DMS153 treated with DMSO at 0.1 percent for 48 hours (cell line): ENCODE data around the gene ADCY3.
"Not testable (repeated sequence)": the region's sequence is repeated elsewhere in the genome, so short reads cannot be mapped to it uniquely, and the experiment has no call there.

ENCODE experiments used
- DNase-seq: peaks from one replicate; lab custom pipeline; 2025; ENCODE audit not compliant: unreplicated experiment; lab: John Stamatoyannopoulos, UW

Gene ADCY3

GRCh38 chr2:24852026-24852425 lies 68.0 kb downstream of the ADCY3 start:
- DNase-seq = no peak

GRCh38 chr2:24850944-24851343 lies 69.1 kb downstream of the ADCY3 start:
- DNase-seq = no peak

GRCh38 chr2:24845691-24846090 lies 74.3 kb downstream of the ADCY3 start:
- DNase-seq = no peak

DNA sequence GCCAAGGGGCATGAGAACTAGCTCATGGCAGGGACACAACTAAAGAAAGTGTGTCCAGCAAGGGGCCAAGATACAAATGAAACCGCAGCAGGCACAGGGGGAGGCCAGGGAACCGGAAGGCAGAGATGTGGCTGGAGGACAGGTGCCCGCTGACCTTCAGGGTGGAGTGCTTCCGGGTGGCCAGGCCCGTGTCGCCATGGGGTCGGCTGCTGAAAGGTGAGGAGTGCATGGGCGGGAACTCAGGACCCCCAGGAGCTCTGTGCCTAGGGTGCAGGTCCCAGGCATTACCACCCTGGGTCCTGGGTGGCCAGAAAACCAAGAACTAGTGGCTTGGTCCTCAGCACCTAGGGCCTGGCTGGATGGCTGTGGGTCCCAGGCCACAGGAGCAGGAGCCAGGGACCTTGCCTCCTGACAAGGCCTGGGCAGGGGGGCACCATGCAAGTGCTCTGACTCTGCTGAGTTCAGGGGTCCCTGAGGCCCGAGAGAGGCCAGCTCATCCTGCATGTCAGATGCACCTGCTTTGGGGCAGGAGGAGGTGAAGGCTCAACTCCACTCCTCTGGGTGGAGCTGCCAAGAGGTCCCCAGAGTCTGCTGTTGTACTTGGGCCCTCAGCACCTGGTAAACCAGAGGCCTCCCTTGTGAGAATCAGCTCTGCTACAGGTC lies 75.9 kb downstream of the ADCY3 start:
- no peak for DNase-seq

DNA sequence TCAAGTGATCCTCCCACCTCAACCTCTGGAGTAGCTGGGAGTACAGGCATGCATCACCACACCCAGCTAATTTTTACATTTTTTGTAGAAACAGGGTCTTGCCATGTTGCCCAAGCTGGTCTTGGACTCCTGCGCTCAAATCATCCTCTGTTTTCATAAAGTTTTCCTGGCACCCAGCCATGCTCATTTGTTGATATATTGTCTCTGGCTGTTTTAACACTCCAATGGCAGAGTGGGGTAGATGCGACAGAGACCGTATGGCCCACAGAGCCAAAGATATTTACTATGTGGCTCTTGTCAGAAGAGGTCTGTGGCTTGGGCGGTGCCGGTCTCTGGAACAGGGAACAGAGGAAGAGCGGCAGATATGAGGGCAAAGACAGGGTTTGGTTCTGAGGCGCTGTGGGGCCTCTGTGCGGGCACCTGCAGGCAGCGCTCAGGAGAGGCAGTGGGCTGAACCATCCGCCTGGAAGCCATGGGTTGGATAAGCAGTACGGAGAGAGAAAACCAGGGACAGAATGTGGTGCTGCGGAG lies 76.6 kb downstream of the ADCY3 start:
- DNase-seq = no peak

DNA sequence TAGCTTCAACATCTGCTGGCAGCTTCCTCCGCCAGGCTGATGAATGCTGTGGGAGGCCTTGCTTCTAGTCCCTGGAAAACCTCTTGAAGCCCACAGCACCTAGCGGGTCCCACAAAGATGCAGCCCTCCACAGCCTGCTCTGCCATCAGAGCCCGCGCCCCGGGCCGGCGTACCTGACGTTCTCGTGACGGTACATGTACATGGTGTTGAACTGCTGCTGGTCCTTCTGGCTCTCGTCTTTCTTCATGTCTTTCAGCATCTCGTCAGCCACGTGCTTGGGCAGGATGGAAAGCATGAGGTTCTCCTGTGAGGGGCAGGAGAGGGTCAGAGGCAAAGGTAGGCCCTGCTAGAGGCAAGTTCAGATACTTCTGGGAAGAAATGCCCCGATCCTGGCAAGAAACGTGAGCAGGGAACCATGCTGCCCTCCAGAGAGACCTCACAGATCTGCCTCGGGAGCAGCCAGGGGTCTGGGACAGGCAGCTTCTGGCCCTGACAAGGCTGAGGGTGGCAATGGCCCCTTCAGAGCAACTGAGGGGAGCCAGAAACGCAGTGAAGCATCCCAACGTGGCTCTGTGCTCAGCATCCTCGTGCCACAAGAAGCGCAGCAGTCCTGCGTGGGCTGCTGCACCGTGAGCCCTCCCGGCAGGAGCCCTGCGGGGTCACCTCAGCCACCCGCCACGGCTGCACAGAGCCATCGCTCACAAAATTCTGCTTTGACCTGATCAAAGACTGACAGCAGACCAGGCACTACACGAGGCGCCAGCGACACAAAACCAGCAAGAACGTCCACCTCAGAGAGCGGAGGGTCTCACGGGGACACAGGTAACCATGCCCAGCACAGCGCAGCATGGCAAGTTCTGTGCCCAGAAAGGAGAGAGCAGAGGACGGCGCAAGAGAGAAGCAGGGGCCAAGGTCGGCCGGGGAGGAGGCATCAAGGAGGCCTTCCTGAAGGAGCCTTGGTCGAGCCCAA lies 77.7 kb downstream of the ADCY3 start:
- DNase-seq = no peak

GRCh38 chr2:24840962-24841945 lies 78.8 kb downstream of the ADCY3 start:
- DNase-seq = no peak

DNA sequence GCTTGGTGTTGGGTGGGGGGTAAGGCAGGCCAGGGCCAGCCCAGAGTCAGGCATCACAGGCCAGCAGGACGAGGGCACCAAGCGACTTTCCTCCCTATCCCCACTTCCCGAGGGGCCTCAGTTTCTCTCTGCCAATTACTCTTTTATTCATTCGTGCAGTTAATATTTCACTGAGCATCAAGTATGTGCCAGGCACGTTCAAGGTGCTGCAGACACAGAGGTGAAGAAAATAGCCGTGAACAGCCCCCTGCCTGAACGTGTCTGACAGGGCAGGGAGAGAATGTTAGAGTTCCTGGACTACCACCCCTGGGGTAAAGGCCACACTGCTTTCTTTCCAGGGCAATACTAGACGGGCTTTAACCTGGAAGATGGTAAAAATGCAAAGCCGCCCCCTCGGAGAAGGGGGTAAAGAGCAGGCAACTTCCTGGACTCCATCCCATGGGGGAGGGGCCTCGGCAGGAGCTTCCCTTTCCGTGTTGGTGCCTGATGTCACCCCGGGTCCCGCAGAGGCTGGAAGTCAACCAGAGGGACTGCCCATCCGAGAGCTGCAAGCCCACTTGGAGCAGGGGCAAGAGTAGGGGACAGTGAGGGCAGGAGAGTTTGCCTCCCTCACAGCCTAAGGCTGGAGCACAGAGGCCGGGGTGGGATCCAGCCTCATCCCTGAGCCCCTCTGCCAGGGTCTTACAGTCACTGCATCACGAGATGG lies 79.7 kb downstream of the ADCY3 start:
- DNase-seq = no peak

DNA sequence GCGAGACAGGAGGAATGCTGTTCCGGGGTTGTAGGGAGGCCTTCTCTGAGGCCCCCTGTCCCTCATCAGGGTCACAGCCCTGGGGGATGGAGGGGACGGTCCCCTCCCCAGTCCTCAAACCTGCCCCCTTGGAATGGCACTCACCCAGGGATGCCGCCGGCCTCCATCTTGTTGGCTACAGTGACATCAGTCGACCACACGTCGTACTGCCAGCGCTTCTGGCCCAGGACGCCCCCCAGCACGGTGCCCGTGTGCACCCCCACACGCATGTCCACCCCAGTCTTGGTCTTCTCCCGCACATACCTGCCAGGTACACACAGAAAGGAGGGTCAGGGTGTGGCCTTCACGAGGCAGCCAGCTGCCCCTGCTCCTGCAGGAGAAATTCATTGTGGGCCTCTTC lies 80.3 kb downstream of the ADCY3 start:
- no peak for DNase-seq

GRCh38 chr2:24838541-24838940 lies 81.5 kb downstream of the ADCY3 start:
- no peak for DNase-seq

GRCh38 chr2:24837996-24838513 lies 82.0 kb downstream of the ADCY3 start:
- DNase-seq = no peak

- no peak for DNase-seq
Measured at GRCh38 chr2:24836706-24837105, 83.3 kb downstream of the ADCY3 start.

DNA sequence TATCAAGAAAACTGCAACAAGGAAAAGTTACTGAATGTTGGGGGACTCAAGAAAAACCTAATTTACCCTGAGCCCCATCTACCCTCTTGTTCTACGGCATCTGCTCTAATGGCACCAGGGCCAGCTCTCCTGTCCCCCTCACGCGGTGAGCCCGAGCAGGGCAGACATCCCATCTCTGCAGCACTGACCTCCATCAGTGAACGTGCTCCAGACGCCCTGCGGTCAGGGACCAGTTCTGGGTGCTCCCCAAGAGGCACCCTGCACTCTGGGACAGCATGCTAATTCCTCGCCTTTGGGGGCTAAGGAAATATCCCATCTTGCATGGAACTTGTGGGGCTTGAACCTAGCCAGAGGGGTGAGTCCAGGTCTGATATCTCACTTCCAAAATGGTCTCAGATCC lies 83.8 kb downstream of the ADCY3 start:
- no peak for DNase-seq

DNA sequence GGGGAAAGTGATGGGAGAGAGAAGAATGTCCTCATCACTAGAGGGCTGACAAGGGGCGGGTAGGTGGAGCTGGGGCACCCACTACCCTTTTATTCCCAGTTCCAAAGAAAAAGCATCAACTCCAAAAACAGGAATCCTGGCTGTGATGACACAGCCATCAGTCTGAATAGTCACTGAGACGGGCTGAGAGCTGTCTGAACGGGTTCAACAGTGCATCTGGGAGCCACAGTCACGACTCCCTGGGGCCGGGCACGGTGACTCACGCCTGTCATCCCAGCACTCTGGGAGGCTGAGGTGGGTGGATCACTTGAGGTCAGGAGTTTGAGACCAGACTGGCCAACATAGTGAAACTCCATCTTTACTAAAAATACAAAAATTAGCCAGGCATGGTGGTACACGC lies 84.6 kb downstream of the ADCY3 start:
- DNase-seq = not testable (repeated sequence)

GRCh38 chr2:24834733-24835395 lies 85.2 kb downstream of the ADCY3 start:
- no peak for DNase-seq

GRCh38 chr2:24833821-24834732 lies 86.0 kb downstream of the ADCY3 start:
- no peak for DNase-seq

DNA sequence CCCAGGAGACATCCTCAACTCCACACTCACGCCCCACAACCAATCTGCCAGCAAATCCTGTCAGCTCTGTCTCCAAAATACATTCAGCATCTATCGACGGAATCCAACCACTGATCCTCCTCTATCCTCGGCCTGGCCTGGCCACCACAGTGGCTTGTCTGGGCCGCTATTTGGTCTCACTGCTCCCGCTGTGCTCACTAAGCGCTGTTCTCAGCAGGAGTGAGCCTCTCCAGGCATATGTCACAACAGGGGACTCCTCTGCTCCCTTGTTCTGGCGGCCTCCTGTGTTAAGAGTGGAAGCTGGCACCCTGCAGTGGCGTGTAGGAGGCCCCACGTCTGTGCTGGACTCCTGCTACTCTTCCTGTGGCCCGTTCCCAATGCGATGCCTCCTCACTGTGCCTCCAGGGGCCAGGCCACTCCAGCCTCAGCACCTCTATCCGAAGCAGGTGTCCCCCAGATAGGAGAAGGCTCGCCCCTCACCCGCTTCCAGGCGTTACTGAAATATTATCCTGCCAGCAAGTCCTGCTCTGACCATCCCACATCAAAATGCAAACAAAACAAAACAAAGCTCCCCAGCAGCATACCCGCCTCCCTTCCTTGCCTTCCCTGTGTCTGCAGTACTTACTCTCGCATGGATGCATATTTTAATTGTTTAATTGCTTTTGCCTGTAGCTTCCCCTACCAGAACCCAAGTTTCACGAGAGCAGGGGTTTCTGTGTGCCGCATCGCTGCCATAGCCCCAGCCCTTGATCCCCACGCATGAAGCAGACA lies 86.9 kb downstream of the ADCY3 start:
- DNase-seq = no peak

DNA sequence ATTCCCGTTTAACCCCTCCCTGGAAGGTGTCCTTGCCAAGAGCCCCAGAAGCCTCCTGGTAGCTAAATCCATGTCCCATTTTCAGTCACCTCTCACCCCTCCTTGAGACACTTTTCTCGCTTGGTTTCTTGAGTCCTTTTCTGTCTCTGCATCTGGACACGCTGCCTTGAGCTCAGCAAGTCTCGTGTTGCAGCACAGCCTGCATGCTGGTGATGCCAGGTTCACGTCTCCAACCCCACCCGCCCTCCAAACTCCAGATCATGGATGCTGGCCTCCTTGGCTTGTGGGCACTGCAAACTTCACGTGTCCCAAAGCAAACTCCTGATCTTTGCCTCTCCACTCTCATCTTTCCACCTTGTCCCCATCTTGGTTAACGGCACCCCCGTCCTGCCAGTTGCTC lies 87.5 kb downstream of the ADCY3 start:
- DNase-seq = no peak
